ENCODE data around the gene PPP2R5C. TPM values are rescaled to one million over a fixed set of nuclear protein-coding genes. Genes with fewer than 3 reads are reported as not detected.

PPP2R5C gene
- total and polyA plus RNA-seq, 2 of the 4 experiments (the other 2 are of a cell fraction): 65.9 to 78.7 TPM

- no peak overlapping the region for H3K18ac ChIP-seq (ENCODE audit: low read depth, low read length)
- H2BK5ac ChIP-seq (ENCODE audit: low read depth, low read length, poor library complexity, severe bottlenecking): no peak overlapping the region
- WGBS, 2 experiments (ENCODE audit: extremely low coverage in 2 of 2, insufficient read length in 1 of 2): no CpG with 5 or more reads among the region's 7 CpGs
- in situ Hi-C loops (cut with MboI; ENCODE audit: low sequenced_read_pairs): no loop called here
- DNase-seq (peak; percentile 28), ATAC-seq (ENCODE audit: low read depth) (no peak)
- H3K9ac ChIP-seq (ENCODE audit: low read depth, low read length): no peak overlapping the region
- no peak overlapping the region for H2BK15ac ChIP-seq (ENCODE audit: low read depth, low read length)
- H2BK120ac ChIP-seq (ENCODE audit: low read depth, low read length): no peak overlapping the region
- H4K91ac ChIP-seq (ENCODE audit: insufficient read depth, low read depth, low read length): 0 out of 2 replicates have a peak overlapping the region, but pooled peaks have one; percentile 12
- no peak overlapping the region for H2BK20ac ChIP-seq (ENCODE audit: low read depth, low read length)
- no peak overlapping the region for H3K4me2 ChIP-seq (ENCODE audit: low read depth, low read length)
- peaks cover 3% of the 10 kb centered on the region; the same call in 1 of the 2 replicates for H3K36me3 ChIP-seq (ENCODE audit: control insufficient read depth, insufficient read depth, low read length)
- no TSS peak for BruUV-seq (replicated peaks)
- H3K23ac ChIP-seq (ENCODE audit: low read depth, low read length): no peak overlapping the region
- H3K9me3 ChIP-seq (ENCODE audit: control insufficient read depth, insufficient read depth, low read length): no peaks in the 10 kb centered on the region
- H3K79me1 ChIP-seq (ENCODE audit: low read depth in 1 of 2, low read length in 2 of 2): peaks cover 6 to 8% of the 10 kb centered on the region in 2 experiments
- no peaks in the 10 kb centered on the region; the same call in 1 of the 2 replicates for H3K27me3 ChIP-seq (ENCODE audit: control insufficient read depth, insufficient read depth, low read length)
- H3K9me1 ChIP-seq (ENCODE audit: insufficient read depth, low read length): peaks cover 8% of the 10 kb centered on the region
- TF ChIP-seq POLR2A (IDR thresholded peaks at IDR 0.05; ENCODE audit: low read depth, low read length) (no peak), CHD1 (IDR thresholded peaks at IDR 0.05; ENCODE audit: low read depth, low read length) (no peak)
- TF ChIP-seq, protein P1, sequence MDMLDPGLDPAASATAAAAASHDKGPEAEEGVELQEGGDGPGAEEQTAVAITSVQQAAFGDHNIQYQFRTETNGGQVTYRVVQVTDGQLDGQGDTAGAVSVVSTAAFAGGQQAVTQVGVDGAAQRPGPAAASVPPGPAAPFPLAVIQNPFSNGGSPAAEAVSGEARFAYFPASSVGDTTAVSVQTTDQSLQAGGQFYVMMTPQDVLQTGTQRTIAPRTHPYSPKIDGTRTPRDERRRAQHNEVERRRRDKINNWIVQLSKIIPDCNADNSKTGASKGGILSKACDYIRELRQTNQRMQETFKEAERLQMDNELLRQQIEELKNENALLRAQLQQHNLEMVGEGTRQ (IDR thresholded peaks at IDR 0.05; ENCODE audit: low read depth, low read length): peak; percentile 80
- CTCF ChIA-PET: no interaction called here
- no peak overlapping the region for H3K56ac ChIP-seq (ENCODE audit: extremely low read depth, insufficient read depth, low read length)
- dilution Hi-C loops (cut with HindIII; ENCODE audit: low sequenced_read_pairs, unreplicated experiment): no loop called here
- POLR2A ChIA-PET (ENCODE audit: unreplicated experiment): no interaction called here
- peak overlapping the region; percentile 44 for H2AK9ac ChIP-seq (replicated peaks; ENCODE audit: low read depth, low read length, poor library complexity)
- peaks cover 4% of the 10 kb centered on the region for H3K4me1 ChIP-seq (ENCODE audit: control insufficient read depth, insufficient read depth, low read length)
- no peak overlapping the region for H2AK5ac ChIP-seq (ENCODE audit: low read depth, low read length)
- peak overlapping the region; percentile 56 for H2AFZ ChIP-seq (replicated peaks; ENCODE audit: low read length, poor library complexity)
- H4K5ac ChIP-seq (ENCODE audit: low read depth, low read length): no peak overlapping the region
- no peak overlapping the region for H3K4me3 ChIP-seq (ENCODE audit: insufficient read depth, low read depth, low read length)
- intact Hi-C loops (cut with micrococcal nuclease): no loop called here
- H4K20me1 ChIP-seq (ENCODE audit: insufficient read depth, low read length): peaks cover 5% of the 10 kb centered on the region; the same call in 1 of the 2 replicates
- H3K27ac ChIP-seq (ENCODE audit: insufficient read depth, low read length): no peak overlapping the region
- H4K8ac ChIP-seq (ENCODE audit: low read depth in 2 of 2, low read length in 2 of 2): peak overlapping the region in 1 of 2 experiments; percentile 61; a peak in 1 of 4 replicates
- no peak overlapping the region for H3K14ac ChIP-seq (replicated peaks; ENCODE audit: low read depth, low read length)
- no peak overlapping the region for H3K4ac ChIP-seq (ENCODE audit: low read depth, low read length)
These were observed 171.2 kb downstream of the PPP2R5C start for GRCh38 chr14:101932673-101933072.
